DMS53 treated with DMSO at 0.1 percent for 48 hours (cell line): ENCODE measurements around the gene COL27A1.

Source experiments
- DNase-seq: peaks from one replicate; lab custom pipeline; 2025; ENCODE audit not compliant: unreplicated experiment; lab: John Stamatoyannopoulos, UW

COL27A1 gene

GRCh38 chr9:114166103-114166470 is 10.8 kb downstream of the COL27A1 start:
- DNase-seq = no peak

GRCh38 chr9:114166614-114167572 is 11.6 kb downstream of the COL27A1 start:
- no peak for DNase-seq

DNA sequence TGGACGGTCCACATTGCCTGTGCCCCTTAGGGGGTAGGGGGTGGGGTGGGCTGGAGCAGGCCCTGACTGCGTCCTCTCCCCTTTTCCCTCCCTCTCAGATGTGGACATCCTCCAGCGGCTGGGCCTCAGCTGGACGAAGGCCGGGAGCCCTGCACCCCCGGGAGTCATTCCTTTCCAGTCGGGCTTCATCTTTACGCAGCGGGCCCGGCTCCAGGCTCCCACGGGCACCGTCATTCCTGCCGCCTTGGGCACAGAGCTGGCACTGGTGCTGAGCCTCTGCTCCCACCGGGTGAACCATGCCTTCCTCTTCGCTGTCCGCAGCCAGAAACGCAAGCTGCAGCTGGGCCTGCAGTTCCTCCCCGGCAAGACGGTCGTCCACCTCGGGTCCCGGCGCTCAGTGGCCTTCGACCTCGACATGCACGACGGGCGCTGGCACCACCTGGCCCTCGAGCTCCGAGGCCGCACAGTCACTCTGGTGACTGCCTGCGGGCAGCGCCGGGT is 12.3 kb downstream of the COL27A1 start:
- no peak for DNase-seq

DNA sequence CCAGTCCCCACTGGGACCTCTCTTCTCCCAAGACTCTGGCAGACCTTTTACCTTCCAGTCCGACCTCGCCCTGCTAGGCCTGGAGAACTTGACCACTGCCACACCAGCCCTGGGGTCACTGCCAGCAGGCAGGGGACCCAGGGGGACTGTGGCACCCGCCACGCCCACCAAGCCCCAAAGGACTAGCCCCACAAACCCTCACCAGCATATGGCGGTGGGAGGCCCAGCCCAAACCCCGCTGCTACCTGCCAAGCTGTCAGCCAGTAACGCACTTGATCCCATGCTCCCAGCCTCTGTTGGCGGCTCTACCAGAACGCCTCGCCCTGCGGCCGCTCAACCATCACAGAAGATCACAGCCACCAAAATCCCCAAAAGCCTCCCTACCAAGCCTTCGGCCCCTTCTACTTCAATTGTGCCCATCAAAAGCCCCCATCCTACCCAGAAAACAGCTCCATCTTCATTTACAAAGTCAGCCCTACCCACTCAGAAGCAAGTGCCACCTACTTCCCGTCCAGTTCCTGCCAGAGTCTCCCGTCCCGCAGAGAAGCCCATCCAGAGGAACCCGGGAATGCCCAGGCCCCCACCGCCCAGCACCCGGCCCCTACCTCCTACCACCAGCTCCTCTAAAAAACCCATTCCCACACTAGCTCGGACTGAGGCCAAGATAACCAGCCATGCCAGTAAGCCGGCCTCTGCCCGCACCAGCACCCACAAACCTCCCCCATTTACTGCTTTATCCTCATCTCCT is 13.1 kb downstream of the COL27A1 start:
- no peak for DNase-seq

DNA sequence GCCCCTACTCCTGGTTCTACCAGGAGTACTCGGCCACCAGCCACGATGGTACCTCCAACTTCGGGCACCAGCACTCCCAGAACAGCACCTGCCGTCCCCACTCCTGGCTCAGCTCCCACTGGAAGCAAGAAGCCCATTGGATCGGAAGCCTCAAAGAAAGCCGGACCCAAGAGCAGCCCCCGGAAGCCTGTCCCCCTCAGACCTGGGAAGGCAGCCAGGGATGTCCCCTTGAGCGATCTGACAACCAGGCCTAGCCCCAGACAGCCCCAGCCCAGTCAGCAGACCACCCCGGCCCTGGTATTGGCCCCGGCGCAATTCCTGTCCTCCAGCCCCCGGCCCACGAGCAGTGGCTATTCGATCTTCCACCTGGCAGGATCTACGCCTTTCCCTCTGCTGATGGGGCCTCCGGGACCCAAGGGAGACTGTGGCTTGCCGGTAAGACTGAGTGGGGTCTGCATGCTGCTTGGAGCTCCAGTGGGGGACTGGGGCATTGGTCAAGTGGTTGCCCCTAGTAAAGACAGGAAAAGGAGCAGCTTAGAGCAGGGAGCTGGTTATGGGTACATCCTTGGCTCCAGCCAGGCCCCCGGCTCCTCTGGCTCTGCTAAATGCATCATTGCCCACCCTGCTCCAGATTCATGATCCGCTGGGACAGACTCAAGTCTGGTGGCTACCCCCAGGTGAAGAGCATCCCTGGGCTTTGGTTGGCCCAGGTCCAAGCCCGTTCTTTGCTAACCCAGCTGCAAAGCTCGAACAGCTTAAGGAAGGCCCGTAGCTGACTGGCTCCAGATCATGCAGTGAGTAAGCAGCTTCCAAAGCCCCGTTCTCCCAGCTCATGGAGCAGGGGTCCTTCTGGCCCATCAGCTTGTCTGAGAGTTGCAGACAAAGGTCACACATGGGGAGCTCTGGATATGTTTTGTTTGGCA is 14.0 kb downstream of the COL27A1 start:
- no peak for DNase-seq

- no peak for DNase-seq
These were observed 14.8 kb downstream of the COL27A1 start for GRCh38 chr9:114169952-114170770.

DNA sequence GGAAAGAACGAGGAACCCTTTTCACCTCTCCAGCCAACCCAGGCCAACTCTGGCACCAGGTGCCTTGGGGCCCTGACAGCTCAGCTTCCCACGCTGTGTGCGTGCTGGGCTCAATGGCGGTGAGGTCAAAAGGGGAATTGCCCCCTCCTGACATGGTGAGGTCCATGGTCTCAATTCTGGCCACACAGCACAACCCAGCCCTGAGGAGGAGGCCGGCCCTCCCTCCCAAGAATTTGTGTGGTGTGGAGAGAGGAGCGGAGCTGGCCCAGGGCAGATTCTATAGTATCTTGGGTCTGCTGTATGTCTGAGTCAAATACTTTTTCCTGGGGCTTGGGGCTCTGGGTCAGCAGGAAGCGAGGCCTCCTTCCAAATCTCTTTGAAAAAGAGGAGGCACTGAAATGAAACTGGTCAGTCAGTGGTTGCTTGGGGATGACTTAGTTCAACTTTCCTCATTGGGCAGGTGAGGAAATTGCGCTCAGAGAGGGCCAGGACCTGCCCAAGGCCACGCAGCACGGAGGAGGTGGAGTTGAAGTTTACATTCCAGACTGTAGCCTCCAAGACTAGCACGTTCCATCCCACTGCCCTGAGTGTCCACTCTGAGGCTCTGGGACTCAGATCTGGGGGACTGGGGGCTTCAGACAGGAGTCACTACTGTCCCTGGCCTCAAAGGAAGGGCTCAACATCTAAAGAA is 15.6 kb downstream of the COL27A1 start:
- no peak for DNase-seq

GRCh38 chr9:114171500-114171899 is 16.2 kb downstream of the COL27A1 start:
- no peak for DNase-seq

DNA sequence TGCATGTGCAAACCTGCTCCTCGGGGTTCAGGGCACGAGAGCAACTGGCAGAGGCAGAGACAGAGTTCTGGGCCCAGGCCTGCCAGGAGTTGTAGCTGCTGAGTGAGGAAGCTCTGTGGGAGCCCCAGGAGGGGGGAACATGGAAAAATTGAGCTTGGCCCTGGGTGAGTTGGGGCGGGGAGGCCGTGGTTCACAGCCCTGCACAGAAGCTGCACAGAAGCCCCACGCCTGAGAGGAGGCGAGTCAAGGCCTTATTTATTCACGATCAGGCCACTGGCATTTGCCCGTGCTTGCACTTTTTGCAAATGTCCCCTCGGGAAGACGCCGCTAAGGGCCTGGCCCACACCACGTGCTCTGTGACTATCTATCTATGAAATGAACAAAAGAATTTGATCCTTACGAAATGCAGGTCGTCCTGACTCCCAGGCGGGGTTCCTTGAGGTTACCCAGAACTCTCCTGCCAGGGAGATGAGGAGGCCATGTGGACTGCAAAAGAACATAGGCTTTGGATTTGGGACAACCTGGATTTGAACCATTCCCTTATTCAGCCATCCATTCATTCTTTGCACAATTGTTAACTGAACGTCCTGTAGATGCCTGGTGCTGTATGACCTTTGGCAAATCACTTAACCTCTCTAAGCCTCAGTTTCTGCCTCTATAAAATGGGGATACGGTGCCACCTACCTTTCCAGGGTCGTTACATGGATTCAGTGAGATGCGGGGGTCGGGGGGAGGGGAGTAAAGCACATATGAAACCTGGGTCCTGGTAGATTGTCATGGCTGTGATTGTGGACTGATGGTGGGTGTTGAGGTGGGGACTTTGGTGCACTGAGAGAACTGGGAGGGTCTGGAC is 17.9 kb downstream of the COL27A1 start:
- no peak for DNase-seq

DNA sequence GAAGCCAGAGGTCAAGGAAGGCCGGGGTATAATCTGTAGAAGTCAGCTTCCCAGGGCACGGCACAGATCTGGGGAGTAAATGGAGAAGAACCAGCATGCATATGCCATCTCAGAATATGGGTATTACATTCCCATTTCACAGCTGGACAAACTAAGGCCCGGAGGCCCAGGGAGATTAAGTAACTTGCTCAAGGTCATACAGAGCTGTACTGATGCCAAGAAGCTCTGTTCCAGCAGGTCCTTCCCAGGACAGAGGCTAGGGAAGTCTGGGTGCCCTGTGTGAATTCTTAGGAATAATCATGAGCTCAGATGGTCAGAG is 19.2 kb downstream of the COL27A1 start:
- DNase-seq = no peak

- no peak for DNase-seq
These were observed 19.8 kb downstream of the COL27A1 start for GRCh38 chr9:114174876-114175771.

DNA sequence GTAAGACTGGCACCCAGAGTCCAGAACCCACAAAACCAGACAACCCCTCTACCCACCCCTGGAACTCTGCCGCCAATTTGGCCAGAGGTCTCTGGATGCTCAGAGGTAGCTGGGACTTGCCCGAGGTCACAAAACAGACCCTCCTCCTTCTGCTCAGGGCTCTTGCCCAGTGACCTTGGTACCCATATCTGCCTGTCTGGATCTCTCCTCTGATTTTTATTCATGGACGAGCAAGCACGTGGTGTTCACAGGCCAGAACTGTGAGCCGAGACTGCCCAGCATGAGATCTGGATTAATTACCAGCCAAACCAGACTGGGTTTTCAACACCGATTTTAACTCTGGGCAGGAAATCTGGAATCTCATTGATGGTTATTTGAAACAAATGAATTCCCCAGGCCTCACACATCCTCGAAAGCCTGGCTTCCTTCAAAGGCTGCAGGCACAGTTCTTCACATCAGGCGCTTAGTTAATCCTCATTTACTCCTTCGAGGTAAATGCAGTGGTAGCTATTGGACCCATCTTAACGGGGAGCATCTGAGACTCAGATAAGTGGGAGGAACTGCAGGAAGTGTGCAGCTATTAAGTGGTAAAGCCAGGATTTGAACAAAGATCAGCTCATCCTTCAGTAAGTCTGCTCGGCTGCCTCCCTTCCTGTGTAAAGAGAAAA is 21.4 kb downstream of the COL27A1 start:
- DNase-seq = no peak

- DNase-seq = no peak
These were observed 22.2 kb downstream of the COL27A1 start for GRCh38 chr9:114177423-114178064.

- DNase-seq = no peak
These were observed 22.7 kb downstream of the COL27A1 start for GRCh38 chr9:114178076-114178475.

- no peak for DNase-seq
These were observed 23.6 kb downstream of the COL27A1 start for GRCh38 chr9:114178756-114179450.

- no peak for DNase-seq
These were observed 24.2 kb downstream of the COL27A1 start for GRCh38 chr9:114179516-114179915.
